ENCODE measurements around the gene ASF1B.

- TF ChIP-seq POLR2A (IDR thresholded peaks at IDR 0.05) (no peak), POLR2AphosphoS5 (IDR thresholded peaks at IDR 0.05) (no peak), CTCF (IDR thresholded peaks at IDR 0.05) (no peak)
These were observed 6.1 kb upstream of the ASF1B start for GRCh38 chr19:14142262-14143190.

All from gastroesophageal sphincter (tissue), 3 donors.